ENCODE data around the gene DCTN2. TPM values are rescaled to one million over a fixed set of nuclear protein-coding genes. Genes with fewer than 3 reads are reported as not detected.

DCTN2 gene
- total RNA-seq, 2 experiments from 2014 or later = 39.6 TPM

- H3K9me3 Mint-ChIP-seq = no peaks in the 10 kb centered on the region
- no peak for TF ChIP-seq CTCF (IDR thresholded peaks at IDR 0.05)
- peaks cover 87% of the 10 kb centered on the region for H3K36me3 ChIP-seq (ENCODE audit: insufficient read depth, low read length)
- H3K27me3 Mint-ChIP-seq = no peaks in the 10 kb centered on the region
- H3K27ac Mint-ChIP-seq = peak overlapping the region; percentile 53
- H3K4me3 ChIP-seq (ENCODE audit: low read length) = no peak overlapping the region
- peaks cover 9% of the 10 kb centered on the region for H3K4me1 Mint-ChIP-seq (ENCODE audit: low read depth)
- H3K36me3 Mint-ChIP-seq (ENCODE audit: low read depth) = peaks cover 86% of the 10 kb centered on the region
- ChIA-PET CTCF (interaction anchor here (1.5 kb wide), 1 partner anchor 33 kb away, joined by 3 read pairs; the partner anchor contains the start of gene DCTN2), POLR2A (interaction anchor here (0.6 kb wide), 1 partner anchor 59 kb away, joined by 4 read pairs; no protein-coding TSS in a partner anchor)
- no peak overlapping the region for H3K27ac ChIP-seq (ENCODE audit: low read depth in 1 of 2, low read length in 2 of 2)
- DNase-seq (no peak), ATAC-seq (ENCODE audit: poor library complexity) (no peak)
- peaks cover 5% of the 10 kb centered on the region for H3K4me1 ChIP-seq (ENCODE audit: insufficient read depth, low read length)
- intact Hi-C loops (cut with DNase I, micrococcal nuclease) = no loop called here
- H3K9me3 ChIP-seq (ENCODE audit: control insufficient read depth in 1 of 2, insufficient read depth in 1 of 2, low read length in 2 of 2) = no peaks in the 10 kb centered on the region
- no peaks in the 10 kb centered on the region for H3K27me3 ChIP-seq (ENCODE audit: control insufficient read depth in 1 of 2, insufficient read depth in 2 of 2, low read length in 2 of 2)
- H3K4me3 Mint-ChIP-seq = no peak overlapping the region
These were observed 33.7 kb downstream of the DCTN2 start for GRCh38 chr12:57513266-57513665.

- no peak overlapping the region for H3K4me3 Mint-ChIP-seq
- no peaks in the 10 kb centered on the region for H3K9me3 Mint-ChIP-seq
- TF ChIP-seq CTCF (IDR thresholded peaks at IDR 0.05) = no peak
- H3K4me1 ChIP-seq (ENCODE audit: insufficient read depth, low read length) = peaks cover under 1% of the 10 kb centered on the region
- peaks cover 80% of the 10 kb centered on the region for H3K36me3 Mint-ChIP-seq (ENCODE audit: low read depth)
- H3K27me3 Mint-ChIP-seq = no peaks in the 10 kb centered on the region
- ChIA-PET POLR2A (no interaction called here), CTCF (interaction anchor here (1.5 kb wide), 1 partner anchor 34 kb away, joined by 3 read pairs; the partner anchor contains the start of gene DCTN2)
- H3K4me3 ChIP-seq (ENCODE audit: low read length) = no peak overlapping the region
- H3K27ac Mint-ChIP-seq = peak overlapping the region; percentile 53
- H3K9me3 ChIP-seq (ENCODE audit: control insufficient read depth in 1 of 2, insufficient read depth in 1 of 2, low read length in 2 of 2) = no peaks in the 10 kb centered on the region
- DNase-seq (no peak), ATAC-seq (ENCODE audit: poor library complexity) (no peak)
- no peaks in the 10 kb centered on the region for H3K27me3 ChIP-seq (ENCODE audit: control insufficient read depth in 1 of 2, insufficient read depth in 2 of 2, low read length in 2 of 2)
- intact Hi-C loops (cut with DNase I, micrococcal nuclease) = no loop called here
- peaks cover 5% of the 10 kb centered on the region for H3K4me1 Mint-ChIP-seq (ENCODE audit: low read depth)
- no peak overlapping the region for H3K27ac ChIP-seq (ENCODE audit: low read depth in 1 of 2, low read length in 2 of 2)
- H3K36me3 ChIP-seq (ENCODE audit: insufficient read depth, low read length) = peaks cover 82% of the 10 kb centered on the region
These were observed 34.3 kb downstream of the DCTN2 start for GRCh38 chr12:57512665-57513064.

- H3K27me3 ChIP-seq (ENCODE audit: control insufficient read depth in 1 of 2, insufficient read depth in 2 of 2, low read length in 2 of 2) = no peaks in the 10 kb centered on the region
- Mint-ChIP-seq H3K4me3 (no peak overlapping the region), H3K36me3 (ENCODE audit: low read depth) (peaks cover 71% of the 10 kb centered on the region), H3K4me1 (ENCODE audit: low read depth) (no peaks in the 10 kb centered on the region), H3K9me3 (no peaks in the 10 kb centered on the region), H3K27ac (peak overlapping the region; percentile 53), H3K27me3 (no peaks in the 10 kb centered on the region)
- ChIA-PET CTCF (interaction anchor here (1.5 kb wide), 1 partner anchor 35 kb away, joined by 3 read pairs; the partner anchor contains the start of gene DCTN2), POLR2A (interaction anchor here (0.6 kb wide), 1 partner anchor 1773 kb away, joined by 3 read pairs; no protein-coding TSS in a partner anchor)
- no peak for DNase-seq
- no peak for TF ChIP-seq CTCF (IDR thresholded peaks at IDR 0.05)
- peak overlapping the region in 1 of 2 donors; percentile 3 for H3K27ac ChIP-seq (ENCODE audit: low read depth in 1 of 2, low read length in 2 of 2)
- no peak overlapping the region for H3K4me3 ChIP-seq (ENCODE audit: low read length)
- H3K36me3 ChIP-seq (ENCODE audit: insufficient read depth, low read length) = peaks cover 73% of the 10 kb centered on the region
- no peaks in the 10 kb centered on the region for H3K9me3 ChIP-seq (ENCODE audit: control insufficient read depth in 1 of 2, insufficient read depth in 1 of 2, low read length in 2 of 2)
- intact Hi-C loops (cut with DNase I, micrococcal nuclease) = no loop called here
- H3K4me1 ChIP-seq (ENCODE audit: insufficient read depth, low read length) = no peaks in the 10 kb centered on the region
- no peak for ATAC-seq (ENCODE audit: poor library complexity)
These were observed 35.2 kb downstream of the DCTN2 start for GRCh38 chr12:57511588-57512325.
